Activated CD4-positive, alpha-beta T cell treated with anti-CD3 and anti-CD28 coated beads, Interleukin-2, amount 10 ng/mL, durations not matched to agents 24 days and 14 days (primary cell): ENCODE measurements around the gene PTPN5. TPM values are rescaled to one million over a fixed set of nuclear protein-coding genes. Genes with fewer than 3 reads are reported as not detected.

Source experiments
- DNase-seq: peaks from one replicate; pipeline ENCODE4 v3.0.0; 2022
- H3K27ac Mint-ChIP-seq: one replicate; pipeline ENCODE4 v1.8.0; 2022; ENCODE audit warnings: mild to moderate bottlenecking, mixed read lengths
- H3K27me3 Mint-ChIP-seq: one replicate; pipeline ENCODE4 v1.8.0; 2022; ENCODE audit warnings: mixed read lengths
- H3K36me3 Mint-ChIP-seq: one replicate; pipeline ENCODE4 v1.8.0; 2022; ENCODE audit warnings: low read depth, mild to moderate bottlenecking, mixed read lengths
- H3K4me1 Mint-ChIP-seq: one replicate; pipeline ENCODE4 v1.8.0; 2021; ENCODE audit warnings: mixed read lengths
- H3K4me3 Mint-ChIP-seq: one replicate; pipeline ENCODE4 v1.8.0; 2022; ENCODE audit warnings: mild to moderate bottlenecking, moderate library complexity, mixed read lengths
- H3K9me3 Mint-ChIP-seq: one replicate; pipeline ENCODE4 v1.8.0; 2021; ENCODE audit warnings: mixed read lengths
- intact Hi-C: fragments of 100-400 bp; cut with micrococcal nuclease; formaldehyde crosslinking; loops from one replicate; pipeline ENCODE4 v1.15.1; 2023
- total RNA-seq: library from RNA; stranded (reverse); gene quantifications from 2 replicates; pipeline ENCODE4 v1.2.3, GENCODE V29; 2022

PTPN5 gene
- total RNA-seq, 1 donor from 2014 or later, result not detected

- intact Hi-C loops, result loop anchor here (10.0 kb wide), 2 partner anchors 524 to 654 kb away; partner anchors contain the start of gene SAA2
- DNase-seq, result no peak
- H3K36me3 Mint-ChIP-seq, result no peaks in the 10 kb centered on the region
- H3K27me3 Mint-ChIP-seq, result peaks cover 7% of the 10 kb centered on the region
- H3K4me1 Mint-ChIP-seq, result peaks cover 18% of the 10 kb centered on the region
- H3K4me3 Mint-ChIP-seq, result no peak overlapping the region
- H3K27ac Mint-ChIP-seq, result no peak overlapping the region
- H3K9me3 Mint-ChIP-seq, result no peaks in the 10 kb centered on the region
These were observed 22.6 kb downstream of the PTPN5 start for GRCh38 chr11:18768978-18769377.

- H3K4me3 Mint-ChIP-seq, result no peak overlapping the region
- DNase-seq, result no peak
- H3K27ac Mint-ChIP-seq, result no peak overlapping the region
- H3K27me3 Mint-ChIP-seq, result peaks cover 7% of the 10 kb centered on the region
- no peaks in the 10 kb centered on the region for H3K36me3 Mint-ChIP-seq
- intact Hi-C loops, result loop anchor here (10.0 kb wide), 2 partner anchors 524 to 654 kb away; partner anchors contain the start of gene SAA2
- H3K4me1 Mint-ChIP-seq, result peaks cover 22% of the 10 kb centered on the region
- H3K9me3 Mint-ChIP-seq, result no peaks in the 10 kb centered on the region
These were observed 23.1 kb downstream of the PTPN5 start for GRCh38 chr11:18768472-18768901.

- Mint-ChIP-seq H3K36me3 (no peaks in the 10 kb centered on the region), H3K27ac (no peak overlapping the region), H3K4me3 (no peak overlapping the region), H3K4me1 (peaks cover 22% of the 10 kb centered on the region), H3K27me3 (no peaks in the 10 kb centered on the region), H3K9me3 (no peaks in the 10 kb centered on the region)
- intact Hi-C loops, result loop anchor here (10.0 kb wide), 2 partner anchors 521 to 651 kb away; partner anchors contain the start of gene SAA2
- no peak for DNase-seq
These were observed 25.6 kb downstream of the PTPN5 start for GRCh38 chr11:18766015-18766414.

GRCh38 chr11:18765554-18765953 is 26.0 kb downstream of the PTPN5 start:
- Mint-ChIP-seq H3K27me3 (no peaks in the 10 kb centered on the region), H3K9me3 (no peaks in the 10 kb centered on the region), H3K4me1 (peaks cover 22% of the 10 kb centered on the region), H3K36me3 (no peaks in the 10 kb centered on the region), H3K4me3 (no peak overlapping the region), H3K27ac (no peak overlapping the region)
- DNase-seq, result no peak
- intact Hi-C loops, result loop anchor here (10.0 kb wide), 2 partner anchors 521 to 651 kb away; partner anchors contain the start of gene SAA2

- no peaks in the 10 kb centered on the region for H3K36me3 Mint-ChIP-seq
- H3K4me3 Mint-ChIP-seq, result no peak overlapping the region
- intact Hi-C loops, result loop anchor here (10.0 kb wide), 2 partner anchors 517 to 647 kb away; partner anchors contain the start of gene SAA2
- DNase-seq, result no peak
- H3K9me3 Mint-ChIP-seq, result no peaks in the 10 kb centered on the region
- H3K27ac Mint-ChIP-seq, result no peak overlapping the region
- H3K27me3 Mint-ChIP-seq, result peaks cover 2% of the 10 kb centered on the region
- H3K4me1 Mint-ChIP-seq, result peaks cover 6% of the 10 kb centered on the region
These were observed 29.9 kb downstream of the PTPN5 start for GRCh38 chr11:18761741-18762140.

GRCh38 chr11:18761144-18761543 is 30.5 kb downstream of the PTPN5 start:
- intact Hi-C loops, result loop anchor here (10.0 kb wide), 2 partner anchors 516 to 646 kb away; partner anchors contain the start of gene SAA2
- peaks cover 2% of the 10 kb centered on the region for H3K27me3 Mint-ChIP-seq
- no peak for DNase-seq
- H3K4me3 Mint-ChIP-seq, result no peak overlapping the region
- H3K27ac Mint-ChIP-seq, result no peak overlapping the region
- peaks cover 6% of the 10 kb centered on the region for H3K4me1 Mint-ChIP-seq
- no peaks in the 10 kb centered on the region for H3K9me3 Mint-ChIP-seq
- H3K36me3 Mint-ChIP-seq, result no peaks in the 10 kb centered on the region

GRCh38 chr11:18757811-18758210 is 33.8 kb downstream of the PTPN5 start:
- Mint-ChIP-seq H3K9me3 (no peaks in the 10 kb centered on the region), H3K36me3 (no peaks in the 10 kb centered on the region)

GRCh38 chr11:18756889-18757288 is 34.7 kb downstream of the PTPN5 start:
- Mint-ChIP-seq H3K4me3 (no peak overlapping the region), H3K36me3 (no peaks in the 10 kb centered on the region), H3K4me1 (no peaks in the 10 kb centered on the region), H3K9me3 (no peaks in the 10 kb centered on the region), H3K27me3 (peaks cover 2% of the 10 kb centered on the region), H3K27ac (no peak overlapping the region)
- intact Hi-C loops, result no loop called here
- no peak for DNase-seq

More at GRCh38 chr11:18757811-18758210, 33.8 kb downstream of the PTPN5 start:
- H3K27ac Mint-ChIP-seq, result no peak overlapping the region
- H3K4me1 Mint-ChIP-seq, result no peaks in the 10 kb centered on the region
- peaks cover 2% of the 10 kb centered on the region for H3K27me3 Mint-ChIP-seq
- DNase-seq, result no peak
- intact Hi-C loops, result no loop called here
- no peak overlapping the region for H3K4me3 Mint-ChIP-seq

- no peaks in the 10 kb centered on the region for H3K4me1 Mint-ChIP-seq
- no peak overlapping the region for H3K27ac Mint-ChIP-seq
- intact Hi-C loops, result no loop called here
- no peak for DNase-seq
- H3K9me3 Mint-ChIP-seq, result no peaks in the 10 kb centered on the region
- peaks cover 2% of the 10 kb centered on the region for H3K27me3 Mint-ChIP-seq
- no peaks in the 10 kb centered on the region for H3K36me3 Mint-ChIP-seq
- no peak overlapping the region for H3K4me3 Mint-ChIP-seq
These were observed 37.3 kb downstream of the PTPN5 start for GRCh38 chr11:18754308-18754707.

- Mint-ChIP-seq H3K9me3 (no peaks in the 10 kb centered on the region), H3K27me3 (no peaks in the 10 kb centered on the region), H3K27ac (no peak overlapping the region), H3K4me3 (no peak overlapping the region), H3K36me3 (no peaks in the 10 kb centered on the region), H3K4me1 (no peaks in the 10 kb centered on the region)
- no peak for DNase-seq
- intact Hi-C loops, result no loop called here
These were observed 39.1 kb downstream of the PTPN5 start for GRCh38 chr11:18752502-18752901.

- H3K36me3 Mint-ChIP-seq, result no peaks in the 10 kb centered on the region
- no peaks in the 10 kb centered on the region for H3K9me3 Mint-ChIP-seq
- H3K4me1 Mint-ChIP-seq, result no peaks in the 10 kb centered on the region
- H3K27me3 Mint-ChIP-seq, result no peaks in the 10 kb centered on the region
- DNase-seq, result no peak
- intact Hi-C loops, result no loop called here
- H3K27ac Mint-ChIP-seq, result no peak overlapping the region
- no peak overlapping the region for H3K4me3 Mint-ChIP-seq
These were observed 40.7 kb downstream of the PTPN5 start for GRCh38 chr11:18750944-18751343.

- Mint-ChIP-seq H3K27ac (no peak overlapping the region), H3K36me3 (no peaks in the 10 kb centered on the region), H3K9me3 (no peaks in the 10 kb centered on the region), H3K4me1 (no peaks in the 10 kb centered on the region), H3K4me3 (no peak overlapping the region), H3K27me3 (no peaks in the 10 kb centered on the region)
- intact Hi-C loops, result no loop called here
- DNase-seq, result no peak
These were observed 41.8 kb downstream of the PTPN5 start for GRCh38 chr11:18749681-18750319.

GRCh38 chr11:18748766-18749365 is 42.7 kb downstream of the PTPN5 start:
- Mint-ChIP-seq H3K27ac (no peak overlapping the region), H3K36me3 (no peaks in the 10 kb centered on the region)
- intact Hi-C loops, result no loop called here

GRCh38 chr11:18745251-18745650 is 46.3 kb downstream of the PTPN5 start:
- H3K4me1 Mint-ChIP-seq, result no peaks in the 10 kb centered on the region

More at GRCh38 chr11:18748766-18749365, 42.7 kb downstream of the PTPN5 start:
- H3K4me3 Mint-ChIP-seq, result no peak overlapping the region
- H3K27me3 Mint-ChIP-seq, result no peaks in the 10 kb centered on the region
- H3K4me1 Mint-ChIP-seq, result no peaks in the 10 kb centered on the region
- no peaks in the 10 kb centered on the region for H3K9me3 Mint-ChIP-seq
- DNase-seq, result no peak

More at GRCh38 chr11:18745251-18745650, 46.3 kb downstream of the PTPN5 start:
- intact Hi-C loops, result no loop called here
- H3K27me3 Mint-ChIP-seq, result no peaks in the 10 kb centered on the region
- H3K9me3 Mint-ChIP-seq, result no peaks in the 10 kb centered on the region
- H3K4me3 Mint-ChIP-seq, result no peak overlapping the region
- no peaks in the 10 kb centered on the region for H3K36me3 Mint-ChIP-seq
- H3K27ac Mint-ChIP-seq, result no peak overlapping the region
- DNase-seq, result no peak
